Stimulated activated CD8-positive, alpha-beta memory T cell treated with anti-CD3 and anti-CD28 coated beads, Interleukin-4, amount 100 ng/mL, for 48 hours (primary cell): ENCODE measurements around the gene ADAMTS12.

Experiments used
- DNase-seq: peaks from one replicate; pipeline ENCODE4 v3.0.0-alpha.2; 2020

The ADAMTS12 gene

DNA sequence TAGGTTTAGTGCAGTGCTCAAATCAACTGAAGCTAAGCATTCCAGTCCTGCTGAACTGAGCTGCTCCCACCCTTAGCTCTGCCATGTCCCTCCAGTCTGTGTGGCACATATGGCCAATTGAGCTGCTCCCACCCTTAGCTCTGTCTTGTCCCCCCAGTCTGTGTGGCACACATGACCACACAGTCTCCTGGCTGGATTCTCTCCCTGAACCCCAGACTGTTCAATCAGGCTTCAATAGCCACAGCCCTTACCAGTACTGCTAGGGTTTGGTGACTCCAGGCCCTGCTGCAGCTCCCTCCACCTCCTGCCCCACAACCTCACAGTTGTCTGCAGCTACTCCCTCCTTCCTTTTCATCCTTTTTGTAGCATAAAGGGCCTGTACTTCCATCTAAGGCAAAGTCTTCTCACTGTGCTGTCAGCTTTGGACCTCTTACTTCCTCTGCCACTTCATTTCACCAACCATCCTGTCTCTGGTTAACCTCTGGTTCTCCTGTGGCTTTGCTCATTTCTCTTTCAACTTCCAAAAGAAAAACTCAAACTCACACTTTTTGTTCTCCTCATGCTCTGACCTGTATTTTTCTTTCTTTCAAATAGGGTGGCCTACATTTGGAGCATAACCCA lies 50.8 kb downstream of the ADAMTS12 start:
- DNase-seq, result no peak

DNA sequence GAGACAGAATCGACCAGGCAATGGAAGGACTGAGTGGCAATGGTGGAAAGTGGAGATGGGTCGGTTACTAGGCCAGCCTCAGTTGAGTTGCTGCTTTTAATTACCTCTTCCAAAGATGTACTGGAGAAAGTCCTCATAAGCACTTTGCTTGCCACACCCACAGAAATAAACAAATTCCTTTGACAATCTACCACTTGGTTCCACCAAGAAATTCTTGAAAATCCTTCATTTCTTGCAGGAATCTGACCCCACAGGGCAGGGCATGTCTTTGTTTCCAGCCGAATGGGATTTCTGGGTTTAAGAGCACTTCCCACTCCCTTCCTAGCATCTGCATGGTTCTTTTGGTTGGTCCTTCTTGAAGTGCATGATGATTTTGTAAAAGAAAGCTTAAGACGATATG lies 54.5 kb downstream of the ADAMTS12 start:
- no peak for DNase-seq

DNA sequence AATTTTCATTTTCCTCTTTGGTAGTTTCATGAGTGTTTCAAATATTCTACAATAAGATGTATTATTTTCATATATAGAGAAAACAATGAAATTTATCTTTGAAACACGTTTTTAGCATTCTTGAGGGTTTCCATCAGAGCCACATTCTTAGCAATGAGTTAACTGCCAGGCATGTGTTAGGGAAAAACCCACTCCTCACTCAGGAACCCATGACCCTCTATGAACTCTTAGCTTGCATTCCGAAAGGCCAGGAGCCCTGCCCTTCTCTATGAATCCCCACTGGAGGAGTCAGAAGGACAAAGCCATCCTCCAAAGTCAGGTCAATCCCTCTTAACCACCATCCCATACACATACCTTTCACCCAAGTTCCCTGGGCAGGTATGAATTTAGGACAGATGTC lies 57.5 kb downstream of the ADAMTS12 start:
- DNase-seq, result no peak

DNA sequence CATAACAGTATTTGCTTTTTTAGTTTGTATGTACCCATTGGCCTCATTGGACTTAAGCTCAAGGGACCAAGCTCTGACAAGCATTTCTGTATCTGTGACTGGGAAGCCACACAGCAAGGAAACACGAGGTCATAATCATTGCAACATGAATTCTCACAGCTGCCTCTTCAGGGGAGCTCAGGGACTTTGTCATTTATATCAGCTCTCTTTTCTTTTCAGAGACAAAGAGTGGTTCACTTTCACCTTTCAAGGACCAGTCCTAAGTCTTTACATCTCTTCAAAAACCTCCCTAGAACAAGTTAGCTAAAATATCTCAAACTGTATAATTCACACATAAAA lies 58.6 kb downstream of the ADAMTS12 start:
- DNase-seq, result no peak

DNA sequence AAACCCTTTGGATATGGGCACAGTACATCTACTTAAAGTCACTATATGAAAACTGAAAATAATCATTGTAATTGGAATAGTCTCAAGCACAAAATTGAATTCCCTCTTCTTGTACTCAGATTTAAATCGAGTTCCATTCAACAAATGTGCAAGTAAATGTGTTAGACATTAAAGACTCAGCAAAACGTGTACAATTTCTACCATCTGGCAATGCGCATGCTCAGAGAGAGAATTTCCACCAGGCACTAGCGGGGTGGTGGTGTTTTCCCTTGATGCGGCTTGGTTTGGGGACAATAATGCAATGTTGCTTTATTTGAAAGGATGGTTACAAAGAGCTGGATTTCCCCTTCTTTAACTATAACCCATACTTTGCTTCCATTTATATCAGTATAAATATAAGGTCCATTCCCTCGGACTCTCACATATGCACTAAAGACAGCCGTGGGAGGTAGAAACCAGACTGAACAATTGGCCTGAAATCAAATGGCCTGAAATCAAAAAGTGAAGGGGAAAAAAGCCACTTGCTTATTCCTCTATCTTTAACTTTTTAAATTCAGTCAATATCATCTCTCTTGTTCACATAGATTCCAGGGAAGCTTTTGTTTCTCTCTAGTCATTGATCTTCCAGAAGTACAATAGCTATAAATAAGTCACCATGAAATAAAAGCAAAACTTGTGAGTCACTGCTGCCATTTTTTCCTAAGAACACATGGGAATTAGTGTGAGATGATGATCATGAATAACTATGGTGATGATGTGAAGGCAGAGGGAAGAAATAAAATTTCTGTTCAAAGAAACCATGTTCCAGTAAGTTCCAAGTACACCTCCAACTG lies 59.2 kb downstream of the ADAMTS12 start:
- DNase-seq, result no peak

DNA sequence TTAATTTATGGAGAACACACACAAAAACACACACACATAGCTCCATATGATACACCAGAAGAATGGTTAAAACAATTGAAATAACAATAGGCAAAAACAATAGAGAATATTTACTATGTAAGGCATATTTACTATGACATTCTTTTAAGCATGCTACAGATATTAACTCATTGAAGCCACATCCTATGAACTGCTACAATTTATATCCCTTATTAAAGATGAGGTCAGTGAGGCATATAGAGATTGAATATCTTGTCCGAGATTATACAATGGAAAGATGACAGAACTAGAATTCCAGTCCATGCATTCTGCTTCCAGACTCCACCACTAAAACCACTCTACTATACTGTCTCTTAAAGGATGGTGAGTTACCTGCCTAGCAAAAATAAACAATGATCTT lies 60.7 kb downstream of the ADAMTS12 start:
- no peak for DNase-seq

DNA sequence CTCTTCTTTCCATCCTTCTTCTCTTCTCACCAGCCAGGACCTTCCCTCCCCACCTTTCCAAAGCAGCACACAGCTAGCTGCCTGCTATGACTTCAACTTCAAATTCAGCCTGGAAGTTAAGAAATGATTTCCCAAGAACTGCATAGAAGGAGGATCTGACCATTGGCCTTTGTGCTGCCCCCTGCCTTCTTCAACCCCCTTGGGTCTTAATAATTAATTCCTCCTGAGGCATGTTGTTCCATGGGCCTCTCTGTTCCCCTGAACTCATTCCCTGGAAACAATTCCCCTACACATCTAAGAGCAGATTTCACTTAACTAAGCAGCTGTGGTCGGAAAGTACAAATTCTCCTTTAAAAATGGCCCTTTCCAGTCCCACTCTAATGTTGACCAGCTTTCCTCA lies 62.4 kb downstream of the ADAMTS12 start:
- no peak for DNase-seq

DNA sequence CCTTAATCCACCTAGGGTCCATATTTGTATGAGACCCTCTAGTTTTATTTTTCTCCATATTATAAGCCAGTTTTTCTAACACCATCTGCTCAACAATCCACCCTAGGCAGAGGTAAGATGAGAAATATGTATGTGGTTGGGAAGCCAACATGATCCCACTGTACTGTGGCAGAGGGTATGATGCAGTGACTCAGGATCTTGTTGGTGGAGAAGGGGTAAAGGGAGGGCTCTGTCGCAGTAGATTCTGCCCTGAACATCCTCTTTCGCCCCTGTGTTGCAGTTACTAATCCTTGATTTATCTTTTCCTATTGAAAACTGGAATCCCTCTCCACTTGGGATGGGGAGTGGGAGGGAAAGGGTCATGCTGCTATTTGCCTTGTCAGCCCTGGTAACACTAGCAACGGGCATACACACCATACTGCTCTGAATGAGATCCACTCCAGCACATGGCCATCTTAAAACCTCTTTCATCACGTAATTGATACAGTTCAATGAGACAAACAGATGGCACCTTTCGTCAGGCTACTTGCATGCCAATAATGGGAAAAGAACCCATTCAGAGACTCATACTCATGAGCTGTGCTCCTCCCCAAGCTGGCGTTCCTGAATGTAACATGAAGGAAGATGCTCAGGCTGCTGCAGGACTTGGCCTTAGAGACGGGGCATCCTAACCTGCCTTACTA lies 63.0 kb downstream of the ADAMTS12 start:
- no peak for DNase-seq

DNA sequence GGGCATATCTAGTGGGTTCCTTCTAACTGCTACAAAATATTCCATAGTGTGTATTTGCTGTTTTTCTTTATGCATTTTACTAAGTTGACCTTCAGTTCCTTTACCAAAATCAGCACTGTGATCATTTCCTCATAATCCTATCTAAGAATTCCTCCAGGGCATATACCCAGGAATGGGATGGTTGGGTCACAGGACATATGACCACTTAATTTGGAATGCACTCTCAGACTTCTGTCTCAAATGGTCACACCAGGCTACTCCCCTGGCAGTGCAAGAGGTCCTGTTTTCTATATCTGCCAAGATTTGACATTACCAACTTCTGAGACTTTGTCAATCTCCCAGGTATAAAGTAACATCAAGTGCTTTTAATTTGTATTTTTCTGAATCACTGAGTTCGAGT lies 63.9 kb downstream of the ADAMTS12 start:
- DNase-seq, result no peak

DNA sequence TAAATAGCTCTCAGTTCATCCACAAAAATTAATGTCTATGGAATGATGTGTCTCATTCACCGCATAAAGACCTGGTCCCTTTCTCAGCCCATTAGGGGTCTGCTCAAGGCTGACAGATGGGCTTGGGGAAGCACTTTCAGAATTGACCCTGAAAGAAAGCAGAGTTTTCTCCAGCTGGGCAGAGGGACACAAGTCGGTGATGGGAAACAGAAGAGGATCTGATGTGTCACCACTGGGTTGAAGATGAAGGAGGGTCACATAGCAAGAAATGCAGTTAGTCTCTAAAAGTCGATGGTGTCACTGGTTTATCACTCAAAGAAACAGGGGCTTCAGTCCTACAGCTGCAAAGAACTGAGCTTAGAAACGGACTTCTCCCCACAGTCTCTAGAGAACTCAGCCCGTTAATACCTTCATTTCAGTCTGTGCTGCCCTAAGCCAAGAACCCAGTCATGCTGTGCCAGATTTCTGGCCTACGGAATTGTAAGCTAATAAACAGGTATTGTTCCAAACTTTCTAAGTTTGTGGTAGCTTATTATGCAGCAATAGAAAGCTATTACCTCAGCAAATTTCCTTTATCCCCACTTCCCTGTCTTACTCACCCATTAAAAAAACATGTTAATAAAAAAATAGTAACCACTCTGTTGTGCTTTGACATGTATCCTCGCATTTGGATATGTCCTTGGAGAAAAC lies 64.6 kb downstream of the ADAMTS12 start:
- no peak for DNase-seq

DNA sequence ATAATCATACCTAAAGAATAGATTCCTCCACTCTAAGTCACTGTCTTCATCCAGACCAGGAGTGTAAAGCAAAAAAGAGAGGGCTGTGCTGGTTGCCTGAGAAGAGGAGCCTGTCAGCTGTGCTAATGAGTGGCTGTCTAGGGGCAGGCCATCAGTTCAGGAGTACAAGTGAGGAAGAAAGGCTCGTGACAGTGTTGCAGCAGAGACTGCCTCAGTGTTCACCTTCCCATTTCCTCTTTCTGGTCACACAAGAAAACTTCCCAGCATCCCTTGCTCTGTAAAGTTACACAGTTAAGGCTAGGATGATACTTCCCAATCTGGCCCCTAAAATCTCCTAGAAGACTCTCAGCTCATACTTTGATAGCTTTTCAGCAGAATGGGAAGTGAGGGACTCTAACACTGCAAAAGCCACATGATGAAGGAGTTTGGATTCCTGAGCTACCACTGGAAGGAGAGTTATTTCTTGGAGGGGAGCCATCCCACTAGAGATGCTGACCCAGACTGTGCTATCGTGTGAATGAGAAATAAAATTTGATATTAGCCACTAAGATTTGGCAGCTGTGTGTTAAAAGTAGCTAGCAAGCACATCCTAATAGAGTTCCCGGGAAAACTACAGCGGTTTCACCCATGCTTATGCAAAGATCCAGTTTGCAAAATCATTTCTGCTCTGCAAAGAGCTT lies 67.1 kb downstream of the ADAMTS12 start:
- no peak for DNase-seq

DNA sequence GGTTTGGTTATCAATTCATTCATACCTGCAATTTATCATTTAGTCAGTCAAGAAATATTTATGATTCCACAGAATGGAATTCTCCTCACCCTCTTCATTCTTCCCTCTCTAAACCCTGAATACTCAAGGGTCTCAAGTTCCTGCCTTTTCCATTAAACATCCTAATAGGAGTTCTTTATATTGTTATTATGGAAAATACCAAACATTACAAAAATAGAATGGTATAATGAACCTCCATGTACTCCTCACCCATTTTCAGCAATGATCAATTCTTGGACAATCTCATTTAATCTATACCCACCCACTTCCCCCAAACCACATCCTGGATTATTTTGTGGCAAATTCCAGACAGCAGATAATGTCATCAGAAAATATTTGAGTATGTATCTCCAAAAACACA lies 74.5 kb downstream of the ADAMTS12 start:
- no peak for DNase-seq

DNA sequence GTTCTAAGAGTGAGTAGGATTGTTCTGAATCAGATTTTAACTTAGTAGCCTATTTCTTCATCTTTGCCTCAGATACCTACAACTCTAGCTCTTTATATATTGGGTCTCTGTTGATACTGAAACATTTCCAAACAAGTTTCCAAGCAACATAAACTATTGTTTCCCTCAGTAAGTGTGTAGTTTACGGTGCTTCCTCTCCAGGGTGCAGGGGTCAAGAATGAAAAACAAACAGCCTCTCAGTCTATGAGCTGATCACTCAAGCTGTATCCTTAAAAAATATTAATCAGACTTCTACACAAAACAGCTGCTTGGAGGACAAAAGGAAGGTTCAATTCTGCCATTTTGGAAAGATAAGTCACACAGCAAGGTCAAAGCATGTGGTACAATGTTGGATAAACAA lies 75.0 kb downstream of the ADAMTS12 start:
- DNase-seq, result no peak

DNA sequence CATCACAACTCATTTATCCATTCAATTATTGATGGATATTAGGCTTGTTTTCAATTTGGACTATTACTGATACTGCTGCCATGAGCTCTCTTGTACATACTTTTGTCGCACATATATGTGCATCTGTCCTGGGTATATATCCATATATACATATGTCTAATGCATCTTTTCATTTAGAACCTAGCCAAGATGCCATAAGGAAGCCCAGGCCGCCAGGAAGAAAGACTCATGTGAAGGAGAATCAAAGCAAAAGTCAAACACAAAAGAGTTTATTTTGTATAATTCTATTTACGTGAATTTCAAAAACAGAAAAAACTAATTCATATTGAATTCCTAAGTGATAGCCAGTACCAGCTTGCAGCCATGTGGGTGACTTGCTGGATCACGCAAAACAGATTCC lies 79.0 kb downstream of the ADAMTS12 start:
- no peak for DNase-seq

DNA sequence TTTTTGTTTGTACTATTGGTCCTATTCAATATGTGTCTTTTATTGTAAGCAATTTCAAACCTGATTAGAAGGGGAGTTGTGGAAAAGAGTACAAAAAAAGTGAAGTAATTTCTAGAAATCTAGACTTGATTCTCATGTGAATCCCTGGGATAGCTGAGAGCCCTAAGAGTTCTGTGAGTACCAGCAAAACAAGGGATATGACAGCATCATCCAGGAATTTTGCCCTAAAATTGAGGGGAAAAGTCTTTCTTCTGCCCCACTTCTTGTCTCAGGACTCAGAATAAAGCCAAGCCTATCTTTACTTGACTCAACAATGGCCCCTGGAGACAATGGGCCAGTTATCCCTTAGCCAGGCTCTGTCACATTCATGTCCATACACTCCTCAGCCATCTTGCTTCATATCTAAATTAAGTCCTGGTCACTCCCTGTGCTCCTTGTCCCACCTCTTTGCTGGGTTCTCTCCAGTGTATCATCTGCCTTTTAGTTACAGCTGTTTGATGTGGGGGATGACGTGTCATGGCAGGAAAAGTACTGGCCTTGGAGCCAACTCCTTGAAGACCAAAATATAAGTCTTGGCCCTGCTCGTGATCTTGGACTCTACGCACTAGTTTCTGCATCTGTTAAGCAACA lies 81.2 kb downstream of the ADAMTS12 start:
- no peak for DNase-seq

DNA sequence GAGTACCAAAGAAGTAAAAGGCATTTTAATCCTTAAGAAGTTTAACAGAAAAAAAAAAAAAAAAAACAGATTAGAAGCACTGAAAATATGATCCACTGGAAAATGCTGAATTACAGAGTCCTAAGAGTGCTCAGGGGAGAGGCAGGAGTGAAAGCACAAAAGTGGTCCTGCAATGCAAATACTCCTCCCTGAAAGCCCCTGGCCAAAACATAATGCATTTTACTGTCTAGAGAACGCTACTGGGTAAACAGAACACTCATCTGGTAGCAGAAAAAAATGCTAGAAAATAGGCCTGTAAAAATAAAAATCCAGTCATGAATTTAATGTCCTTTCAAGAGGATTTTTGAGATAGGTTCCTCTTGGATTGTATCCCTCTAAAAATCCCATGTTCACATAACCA lies 81.9 kb downstream of the ADAMTS12 start:
- no peak for DNase-seq

DNA sequence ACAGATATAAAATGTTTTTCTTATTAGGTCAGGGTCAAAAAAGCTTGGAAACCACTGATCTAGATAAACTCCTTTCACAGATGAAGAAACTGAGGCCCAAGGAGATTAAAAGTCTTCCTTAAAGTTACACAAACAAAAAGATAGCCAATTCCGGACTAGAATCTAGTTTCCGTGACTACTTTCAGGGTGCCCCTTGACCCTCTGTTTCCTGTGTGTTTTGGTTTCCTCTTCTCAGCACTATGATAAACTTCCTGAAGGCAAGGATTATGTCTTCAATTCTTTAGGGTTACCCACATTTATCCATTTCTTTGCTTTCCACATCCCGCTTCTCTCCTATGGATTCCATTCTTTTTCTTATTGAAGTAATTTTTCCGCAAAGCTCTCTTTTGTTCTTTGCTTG lies 83.1 kb downstream of the ADAMTS12 start:
- no peak for DNase-seq

DNA sequence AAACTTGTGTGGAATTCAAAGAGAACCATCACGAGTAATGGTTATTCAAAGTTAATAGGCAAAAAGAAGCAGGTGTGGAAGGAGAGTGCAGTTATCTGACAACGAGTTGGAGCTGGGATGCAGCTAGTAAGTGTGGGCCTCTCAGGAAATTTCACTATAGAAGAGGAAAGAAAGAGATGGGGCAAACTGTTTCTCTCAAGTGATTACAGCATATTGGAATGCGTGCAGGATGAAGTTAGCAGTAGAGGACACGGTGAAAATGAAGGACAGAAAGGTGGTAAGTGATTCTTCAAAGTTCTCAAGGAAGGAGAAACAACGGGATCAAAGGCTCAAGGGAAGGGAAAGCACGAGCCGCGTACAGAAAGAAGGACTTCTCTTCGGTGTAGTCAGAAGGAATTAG lies 84.0 kb downstream of the ADAMTS12 start:
- no peak for DNase-seq

DNA sequence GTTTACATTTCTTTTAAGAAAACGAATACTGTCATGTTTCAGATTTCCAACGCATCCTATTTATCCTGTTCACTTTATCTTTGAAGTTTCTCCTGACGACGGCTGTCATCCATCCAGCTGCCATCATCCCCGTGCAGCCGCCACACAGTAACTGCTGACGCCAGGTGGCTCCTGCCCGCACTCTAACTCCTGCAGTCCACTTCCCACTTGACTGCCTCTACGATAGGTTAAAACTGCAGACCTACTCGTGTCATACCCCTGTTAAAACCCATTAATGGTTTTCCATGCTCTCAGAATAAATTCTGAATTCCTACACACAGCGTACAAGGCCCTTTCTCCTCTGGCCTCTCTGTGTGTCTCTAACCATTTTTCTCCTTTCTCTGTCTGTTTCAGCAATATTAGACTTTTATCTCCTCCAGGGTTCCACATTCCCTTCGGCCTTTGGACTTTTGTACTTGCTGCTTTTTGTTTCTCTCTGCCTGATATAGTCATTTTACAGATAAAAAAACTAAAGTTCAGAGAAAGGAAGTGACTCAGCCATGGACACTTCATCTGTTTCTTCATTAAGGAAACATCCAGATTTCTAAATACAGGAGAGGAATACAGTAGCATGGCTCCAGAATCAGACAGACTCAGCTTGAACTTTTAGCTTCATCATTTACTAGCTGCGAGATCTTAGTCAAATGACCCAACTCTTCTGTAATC lies 84.9 kb downstream of the ADAMTS12 start:
- no peak for DNase-seq

DNA sequence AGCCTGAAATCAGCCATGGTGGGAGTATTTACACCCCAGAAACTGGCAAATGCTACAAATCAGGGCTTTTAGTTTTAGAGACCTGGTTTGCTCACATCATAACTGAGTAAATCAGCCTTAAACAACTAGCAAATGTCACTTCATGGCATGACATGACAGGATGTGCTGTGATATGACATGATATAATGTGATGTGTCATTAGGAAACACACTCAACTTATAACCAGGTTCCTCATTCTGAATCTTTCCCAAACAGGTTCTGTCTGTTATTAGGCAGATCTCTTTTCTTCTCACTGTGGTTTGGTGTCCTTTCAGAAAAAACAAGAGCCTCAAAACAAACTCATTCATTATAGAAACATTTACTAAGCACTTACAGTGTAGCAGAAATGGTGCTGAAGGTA lies 90.5 kb downstream of the ADAMTS12 start:
- DNase-seq, result no peak

DNA sequence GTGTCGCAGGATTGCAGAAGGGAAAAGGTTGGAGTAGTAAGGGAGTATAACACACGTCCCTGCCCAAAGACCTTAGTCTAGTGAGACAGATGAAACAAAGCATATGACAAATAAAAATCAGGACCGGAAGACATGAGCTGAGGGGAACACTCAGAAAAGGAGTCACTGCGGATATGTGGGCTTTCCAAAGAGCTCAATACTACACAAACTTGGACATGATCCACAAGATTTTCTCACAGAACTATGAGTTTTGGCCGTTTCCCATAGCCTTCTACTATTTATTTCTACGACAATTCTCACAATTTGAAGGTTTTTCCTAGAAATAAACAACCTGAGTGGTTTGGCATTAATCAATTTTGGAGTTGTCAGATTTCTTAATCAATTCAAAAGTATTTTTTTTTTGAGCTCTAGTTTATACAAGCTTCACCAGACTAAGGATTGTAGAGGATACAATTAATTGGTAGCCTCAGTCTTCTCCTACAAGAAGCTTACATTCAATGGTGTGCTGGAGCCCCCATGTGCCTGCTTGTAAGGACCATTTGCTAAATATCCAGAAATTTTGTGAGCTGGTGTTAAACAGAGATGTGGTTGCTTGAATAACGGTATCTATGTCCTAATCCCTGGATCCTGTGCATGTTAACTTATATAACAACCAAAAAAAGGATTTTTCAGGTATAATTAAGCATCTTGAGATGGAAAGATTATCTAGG lies 91.4 kb downstream of the ADAMTS12 start:
- DNase-seq, result no peak
